HT1080 (cell line): ENCODE results near the gene TMEM101. TPM values are rescaled to one million over a fixed set of nuclear protein-coding genes. Genes with fewer than 3 reads are reported as not detected.
"Not testable (repeated sequence)": the region's sequence is repeated elsewhere in the genome, so short reads cannot be mapped to it uniquely, and the experiment has no call there.

Experiments
- DNase-seq: peaks from one replicate; pipeline ENCODE4 v3.0.0-alpha.2; 2015; ENCODE audit warnings: low read depth
- polyA plus RNA-seq, 2 experiments: library from polyadenylated mRNA; depleted of rRNA; stranded (reverse); fragments of >200 nt; gene quantifications; 2 replicates each; pipeline ENCODE4 v1.2.3, GENCODE V29; 2015
- total RNA-seq: library from RNA; depleted of rRNA; stranded (reverse); fragments of >200 nt; shearing (Covaris generic); gene quantifications from 2 replicates; pipeline ENCODE4 v1.2.3, GENCODE V29; 2014; rRNA removed

TMEM101 gene
- total RNA-seq: 48.2 and 56.1 TPM in 2 replicates
- 57.2 and 58.1 TPM in 2 replicates for polyA plus RNA-seq (2015; cell fraction: cytosol; rRNA removed)
- 51.9 and 52.0 TPM in 2 replicates for polyA plus RNA-seq (2015; cell fraction: nucleus; rRNA removed)

DNA sequence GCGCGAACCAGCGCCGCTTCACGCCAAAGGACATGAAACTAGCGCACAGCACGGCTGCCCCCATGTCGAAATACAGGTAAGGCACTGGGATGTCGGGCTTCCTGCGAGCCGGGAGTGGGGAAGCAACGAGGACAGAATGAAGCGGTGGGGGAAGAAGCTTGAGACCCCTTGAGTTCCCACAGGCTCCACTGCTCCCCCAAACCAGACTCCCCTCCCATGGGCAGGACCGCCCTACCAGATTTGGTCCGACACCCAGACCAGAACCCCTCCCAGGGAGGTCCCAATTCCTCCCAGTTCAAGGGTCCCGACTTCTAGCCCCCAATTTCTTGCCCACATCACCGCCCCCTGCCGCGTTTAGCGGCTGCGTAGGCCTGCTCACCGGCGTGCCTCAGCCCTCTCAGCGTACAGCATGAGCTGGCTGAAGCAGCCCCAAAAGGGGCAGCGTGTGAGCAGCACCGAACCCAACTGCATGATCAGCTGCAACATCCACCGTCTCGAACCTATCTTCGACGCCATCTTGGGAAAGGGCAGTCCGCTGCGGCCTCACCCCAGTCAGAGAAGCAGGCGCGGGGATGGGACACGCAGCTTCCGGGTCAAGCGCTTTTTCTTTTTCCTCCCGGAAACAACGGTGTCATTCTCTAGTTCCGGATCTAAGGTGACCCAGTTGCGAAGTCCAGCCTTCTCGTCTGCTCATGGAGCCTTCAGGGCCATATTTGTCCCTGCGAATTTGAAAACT is at the start of gene TMEM101:
Gene TMEM101 (minus strand): TSS at position 527 of the 736 bp plus-strand sequence. CDS start 11 bp downstream, at position 516.
- DNase-seq: peak; percentile 88

DNA sequence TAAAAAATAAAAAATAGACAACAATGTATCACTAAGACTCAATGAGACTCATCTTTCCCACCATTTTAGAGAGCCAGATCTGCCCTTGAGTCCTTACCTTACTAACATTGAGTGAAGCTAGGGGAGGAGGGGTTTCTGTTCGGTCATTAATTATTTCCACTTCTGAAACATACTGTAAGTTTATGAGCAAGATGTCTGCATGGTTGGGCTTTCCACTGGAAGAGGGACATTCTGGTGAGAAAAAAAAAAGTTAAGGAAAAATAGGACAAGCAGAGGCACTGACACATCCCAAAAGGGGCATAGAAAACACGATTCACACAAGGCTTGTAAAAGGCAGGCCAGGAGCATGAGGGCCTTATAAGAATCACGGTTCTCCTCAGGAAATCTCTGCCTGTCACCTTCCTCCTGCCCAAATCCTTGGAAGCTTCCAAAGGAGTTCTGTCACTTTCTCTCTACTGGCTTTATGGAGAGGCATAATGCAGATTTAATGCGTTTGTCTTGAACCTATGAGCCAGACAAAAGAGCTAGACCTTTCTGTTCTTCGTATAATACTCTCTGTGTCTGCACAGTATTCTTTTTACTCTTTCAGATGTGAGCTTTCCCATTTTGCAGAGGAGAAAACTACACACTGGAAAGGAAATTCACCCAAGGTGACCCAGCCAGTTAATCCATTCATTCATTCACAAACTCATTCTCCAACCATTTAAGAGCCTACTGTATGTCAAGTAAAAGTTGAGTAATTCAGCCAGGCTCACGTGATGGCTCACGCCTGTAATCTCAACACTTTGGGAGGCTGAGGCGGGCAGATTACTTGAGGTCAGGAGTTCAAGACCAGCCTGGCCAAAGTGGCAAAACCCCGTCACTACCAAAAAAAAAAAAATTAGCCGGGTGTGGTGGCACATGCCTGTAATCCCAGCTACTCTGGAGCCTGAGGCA is 49.2 kb upstream of the TMEM101 start:
- no peak for DNase-seq

DNA sequence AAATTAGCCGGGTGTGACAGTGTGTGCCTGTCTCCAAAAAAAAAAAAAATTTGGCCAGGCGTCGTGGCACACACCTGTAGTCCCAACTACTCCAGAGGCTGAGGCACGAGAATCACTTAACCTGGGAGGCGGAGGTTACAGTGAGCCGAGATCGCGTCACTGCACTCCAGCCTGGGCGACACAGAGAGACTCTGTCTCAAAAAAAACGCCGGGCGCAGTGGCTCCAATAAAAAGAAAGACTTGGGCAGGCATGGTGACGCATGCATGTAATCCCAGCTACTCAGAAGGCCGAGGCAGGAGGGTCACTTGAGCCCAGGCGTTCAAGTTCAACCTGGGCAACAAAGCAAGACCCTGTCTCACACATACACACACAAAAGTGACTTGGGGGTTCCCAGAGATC is 48.1 kb upstream of the TMEM101 start:
- DNase-seq: no peak

DNA sequence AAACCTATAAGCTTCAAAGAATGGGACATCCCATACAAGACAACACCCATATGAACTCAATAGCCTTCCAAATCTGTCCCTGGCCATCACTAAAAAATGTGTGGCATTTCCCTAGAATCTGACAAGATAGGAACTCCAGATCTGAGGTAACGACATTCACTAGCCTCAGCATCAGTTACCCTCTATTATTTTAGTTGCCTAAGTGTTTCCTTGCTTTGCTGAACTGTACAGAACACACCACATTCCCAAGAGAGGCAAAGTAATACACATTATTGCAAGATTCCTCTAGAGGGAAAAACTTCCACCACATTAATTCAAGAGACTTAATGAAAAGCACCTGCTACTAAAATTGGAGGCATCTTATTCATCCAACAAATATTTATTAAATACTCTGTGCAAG is 46.7 kb upstream of the TMEM101 start:
- no peak for DNase-seq

DNA sequence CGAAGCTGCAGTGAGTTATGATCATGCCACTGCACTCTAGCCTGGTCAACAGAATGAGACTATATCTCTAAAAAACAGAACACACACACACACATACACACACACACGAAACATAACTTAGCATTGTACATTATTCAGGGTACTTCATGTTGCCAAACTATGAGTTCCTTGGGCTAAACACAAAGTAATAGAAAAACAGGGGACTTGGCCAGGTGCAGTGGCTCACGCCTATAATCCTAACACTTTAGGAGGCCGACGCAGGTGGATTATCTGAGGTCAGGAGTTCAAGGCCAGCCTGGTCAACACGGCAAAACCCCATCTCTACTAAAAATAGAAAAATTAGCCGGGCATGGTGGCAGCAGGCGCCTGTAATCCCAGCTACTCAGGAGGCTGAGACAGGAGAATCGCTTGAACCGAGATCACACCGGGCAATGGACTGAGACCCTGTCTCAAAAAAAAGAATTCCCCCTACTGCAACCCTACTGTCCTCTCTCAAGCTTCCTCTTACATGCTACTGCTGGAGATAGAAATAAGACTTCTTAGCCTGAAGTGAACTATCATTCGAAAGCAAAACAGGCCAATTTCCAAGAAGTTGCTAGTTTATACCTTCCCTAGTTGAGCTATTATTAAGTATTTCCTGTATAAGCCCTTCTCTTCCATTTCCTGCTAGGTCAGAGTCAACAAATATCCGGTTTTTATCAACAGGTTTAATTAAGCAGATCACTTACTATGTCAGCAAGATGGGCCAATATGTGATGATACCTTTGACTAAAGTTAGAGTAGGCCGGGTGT is 44.5 kb upstream of the TMEM101 start:
- DNase-seq: no peak

DNA sequence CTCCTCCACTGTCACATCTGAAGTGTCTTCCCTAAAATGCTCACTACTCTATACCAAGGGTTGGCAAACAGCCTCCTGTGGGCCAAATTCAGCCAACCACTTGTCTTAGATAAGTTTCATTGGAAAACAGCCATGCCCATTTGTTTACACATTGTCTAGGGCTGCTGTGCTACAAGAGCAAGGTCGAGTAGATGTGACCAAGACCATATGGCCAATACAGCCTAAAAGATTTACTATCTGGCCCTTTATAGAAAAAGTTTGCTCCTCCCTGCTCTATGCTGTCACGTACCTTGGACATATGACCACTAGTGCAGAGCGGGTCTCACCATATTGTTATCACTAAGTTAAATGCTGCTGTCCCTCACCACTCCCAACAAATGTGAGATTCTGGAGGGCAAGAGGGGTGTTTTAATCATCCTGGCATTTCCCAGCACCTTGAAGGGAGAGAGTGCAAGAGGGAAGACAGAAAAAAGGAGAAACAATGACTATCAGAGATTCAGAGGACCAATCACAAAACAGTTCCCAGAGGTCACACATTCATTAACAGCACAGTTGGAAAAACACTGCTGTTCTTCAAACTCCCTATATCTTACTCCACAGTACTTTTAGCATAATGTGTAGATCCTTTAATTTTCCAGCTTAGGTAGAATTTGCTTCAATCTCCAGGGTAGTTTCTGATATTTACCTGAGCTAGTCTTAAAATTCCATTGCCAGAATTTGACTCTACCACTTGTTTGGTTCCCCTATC is 38.5 kb upstream of the TMEM101 start:
- no peak for DNase-seq

- DNase-seq: no peak
These were observed 34.7 kb upstream of the TMEM101 start for GRCh38 chr17:44049294-44050060.

- not testable (repeated sequence) for DNase-seq
These were observed 32.1 kb upstream of the TMEM101 start for GRCh38 chr17:44046893-44047292.

- no peak for DNase-seq
These were observed 30.7 kb upstream of the TMEM101 start for GRCh38 chr17:44045486-44045885.

GRCh38 chr17:44044071-44044470 is 29.3 kb upstream of the TMEM101 start:
- DNase-seq: no peak

DNA sequence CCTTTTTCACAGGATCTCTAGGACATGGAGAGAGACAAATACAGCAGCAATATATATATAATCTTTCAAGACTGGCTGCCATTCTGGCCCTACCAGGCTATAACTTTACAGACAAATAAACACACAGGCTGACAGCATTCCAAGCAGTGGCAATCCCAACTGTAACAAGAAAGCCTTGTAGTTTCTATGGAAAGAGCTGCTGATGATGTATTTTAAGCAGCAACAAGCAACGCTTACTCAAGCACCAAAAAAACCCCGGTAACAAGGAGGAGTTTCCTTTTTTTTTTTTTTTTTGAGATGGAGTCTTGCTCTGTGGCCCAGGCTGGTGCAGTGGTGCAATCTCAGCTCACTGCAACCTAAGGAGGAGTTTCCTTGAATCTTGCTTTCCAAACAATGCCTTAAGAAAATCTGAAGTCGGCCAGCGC is 28.5 kb upstream of the TMEM101 start:
- no peak for DNase-seq

DNA sequence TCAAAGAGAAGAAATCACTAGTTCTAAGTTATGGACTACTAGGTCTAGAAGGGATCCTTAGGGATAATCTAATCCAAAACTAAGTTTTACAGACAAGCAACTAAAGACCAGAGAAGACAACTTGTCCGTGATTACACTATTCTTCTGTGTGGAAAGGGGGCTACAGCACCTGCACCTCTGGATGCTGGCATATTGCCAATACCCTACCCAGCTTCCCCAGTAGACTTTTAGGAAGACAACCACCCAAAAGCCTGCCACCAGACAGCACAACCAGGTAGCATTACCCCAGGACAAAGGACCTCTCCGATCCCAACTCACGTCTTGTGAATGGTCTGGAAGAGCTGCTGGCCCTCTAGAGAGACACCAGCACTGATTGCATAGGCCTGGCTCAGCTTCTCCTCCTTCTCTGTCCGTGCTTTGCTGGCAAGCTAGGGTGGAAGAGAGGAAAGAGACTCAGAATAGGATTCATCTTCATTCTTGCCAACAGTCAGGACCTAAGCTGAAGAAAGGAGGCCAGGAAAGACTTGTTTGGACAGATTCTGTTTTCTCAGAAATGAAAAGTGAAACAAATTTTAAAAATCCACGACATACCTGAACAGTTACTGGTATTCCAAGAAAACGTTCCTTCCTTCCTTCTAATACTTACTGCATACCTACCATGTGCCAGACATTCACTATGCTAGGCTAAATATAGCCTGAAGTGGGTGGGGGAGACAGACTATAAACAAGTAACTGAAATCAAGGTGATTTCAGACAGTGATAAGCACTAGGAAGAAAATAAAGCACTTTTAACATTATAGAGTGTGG is 25.3 kb upstream of the TMEM101 start:
- DNase-seq: no peak

GRCh38 chr17:44038604-44039011 is 23.8 kb upstream of the TMEM101 start:
- no peak for DNase-seq

DNA sequence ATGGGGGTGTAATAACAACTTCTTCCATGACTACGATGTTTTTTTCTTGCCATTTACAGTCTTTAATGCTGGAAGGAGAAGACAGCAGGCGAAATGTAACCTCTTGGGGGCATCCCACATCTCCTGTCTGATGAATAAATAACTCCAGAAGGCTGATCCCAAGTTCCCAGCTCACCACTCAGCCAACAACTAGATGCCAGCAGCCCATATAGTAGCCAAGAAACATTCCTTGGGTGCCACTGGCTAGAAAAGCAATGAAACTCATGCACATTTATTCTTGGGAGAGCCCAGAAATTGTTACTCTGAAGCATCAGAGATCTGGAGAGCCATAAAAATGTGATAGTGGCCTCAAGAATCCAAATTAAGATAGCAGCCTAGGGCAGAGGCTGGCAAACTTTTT is 22.7 kb upstream of the TMEM101 start:
- DNase-seq: no peak

GRCh38 chr17:44034688-44035087 is 19.9 kb upstream of the TMEM101 start:
- not testable (repeated sequence) for DNase-seq

- no peak for DNase-seq
These were observed 19.2 kb upstream of the TMEM101 start for GRCh38 chr17:44033861-44034408.

- no peak for DNase-seq
These were observed 15.7 kb upstream of the TMEM101 start for GRCh38 chr17:44030482-44030881.

GRCh38 chr17:44029736-44030135 is 15.0 kb upstream of the TMEM101 start:
- DNase-seq: no peak

DNA sequence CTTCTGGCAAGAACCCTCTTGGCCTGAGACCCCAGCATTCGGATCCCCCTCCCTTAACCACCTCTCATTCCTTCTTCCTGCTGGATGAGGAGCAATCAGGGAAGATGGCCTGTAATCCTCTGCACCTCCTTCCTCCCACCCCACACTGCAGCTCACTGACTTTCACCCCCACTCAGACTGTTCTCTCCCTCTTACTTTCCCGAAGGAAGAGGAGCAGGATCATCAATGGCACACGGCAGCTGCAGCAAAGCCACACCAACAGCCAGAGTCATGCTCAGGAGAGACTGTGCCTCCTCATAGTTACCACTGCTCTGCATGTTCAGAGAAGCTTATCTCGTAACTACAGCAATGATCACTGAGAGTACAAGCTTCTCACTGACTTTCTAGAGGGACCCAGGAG is 10.1 kb upstream of the TMEM101 start:
- DNase-seq: no peak
